ENCODE data around the gene ELK4. TPM values are rescaled to one million over a fixed set of nuclear protein-coding genes. Genes with fewer than 3 reads are reported as not detected.

The ELK4 gene
- total and polyA plus RNA-seq, 4 donors, result 11.9 to 23.9 (median 16.0) TPM

DNA sequence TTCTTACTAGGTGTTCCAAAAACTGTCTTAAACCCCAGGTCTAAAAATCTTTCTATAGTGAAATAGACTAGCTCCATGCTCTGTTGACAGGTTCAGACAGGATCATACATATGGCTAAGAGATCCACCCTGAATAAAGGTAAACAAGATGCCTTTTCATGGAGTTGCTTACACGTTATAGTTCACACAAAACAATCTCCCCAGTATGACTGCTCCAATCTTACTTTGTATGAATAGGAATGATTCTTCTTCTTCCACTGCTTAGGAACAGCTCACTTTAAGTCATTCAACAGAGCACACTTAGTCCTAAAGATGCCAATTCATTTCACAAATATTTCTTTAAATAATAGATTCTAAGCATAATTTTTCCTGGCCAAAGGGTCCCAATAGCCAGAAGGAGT lies 16.0 kb downstream of the ELK4 start:
- H3K27ac ChIP-seq (ENCODE audit: low read depth, low read length), result no peak overlapping the region
- H3K36me3 ChIP-seq (ENCODE audit: control insufficient read depth, insufficient read depth, low read length), result peaks cover 19% of the 10 kb centered on the region
- H3K9me3 ChIP-seq (ENCODE audit: control insufficient read depth, insufficient read depth, low read length), result no peaks in the 10 kb centered on the region
- DNase-seq (ENCODE audit: low read depth in 4 of 6, low spot score in 6 of 6), result no peak
- H3K27me3 ChIP-seq (ENCODE audit: control insufficient read depth, insufficient read depth, low read length), result no peaks in the 10 kb centered on the region
- WGBS (ENCODE audit: insufficient coverage), result no CpG with 5 or more reads among the region's 1 CpG
- no peak overlapping the region for H3K4me3 ChIP-seq (ENCODE audit: low read depth, low read length)
- no peaks in the 10 kb centered on the region for H3K4me1 ChIP-seq (ENCODE audit: control insufficient read depth, insufficient read depth, low read length)

DNA sequence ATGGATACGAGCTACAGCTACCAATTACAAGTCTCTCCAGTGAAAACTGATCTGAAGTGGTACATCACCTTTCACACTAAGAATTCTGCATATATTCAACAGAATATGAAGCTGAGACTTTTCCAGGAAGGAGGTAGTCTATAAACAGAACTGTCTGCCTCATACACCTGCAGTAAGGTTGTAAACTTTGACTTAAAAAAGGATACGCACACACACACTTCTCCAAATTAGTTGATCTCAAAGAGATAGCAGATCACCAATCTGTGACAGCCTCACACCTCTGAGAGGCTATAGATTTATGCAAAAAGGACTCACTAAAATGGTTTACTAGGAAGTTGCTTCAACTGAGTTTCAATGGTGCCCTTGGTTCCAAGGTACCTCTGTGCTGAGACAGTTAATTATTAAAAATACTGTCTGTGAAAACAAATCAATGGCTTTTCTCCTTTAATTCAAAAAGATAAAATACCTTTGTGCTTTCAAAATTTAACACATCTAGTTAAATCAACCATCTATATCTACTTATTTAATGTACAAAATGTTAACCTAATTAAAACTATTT lies 17.9 kb downstream of the ELK4 start:
- Histone ChIP-seq H3K27ac (ENCODE audit: low read depth, low read length) (no peak overlapping the region), H3K27me3 (ENCODE audit: control insufficient read depth, insufficient read depth, low read length) (no peaks in the 10 kb centered on the region), H3K9me3 (ENCODE audit: control insufficient read depth, insufficient read depth, low read length) (no peaks in the 10 kb centered on the region), H3K36me3 (ENCODE audit: control insufficient read depth, insufficient read depth, low read length) (peaks cover 12% of the 10 kb centered on the region), H3K4me1 (ENCODE audit: control insufficient read depth, insufficient read depth, low read length) (no peaks in the 10 kb centered on the region), H3K4me3 (ENCODE audit: low read depth, low read length) (no peak overlapping the region)
- no peak for DNase-seq (ENCODE audit: low read depth in 4 of 6, low spot score in 6 of 6)
- no CpG with 5 or more reads among the region's 2 CpGs for WGBS (ENCODE audit: insufficient coverage)

DNA sequence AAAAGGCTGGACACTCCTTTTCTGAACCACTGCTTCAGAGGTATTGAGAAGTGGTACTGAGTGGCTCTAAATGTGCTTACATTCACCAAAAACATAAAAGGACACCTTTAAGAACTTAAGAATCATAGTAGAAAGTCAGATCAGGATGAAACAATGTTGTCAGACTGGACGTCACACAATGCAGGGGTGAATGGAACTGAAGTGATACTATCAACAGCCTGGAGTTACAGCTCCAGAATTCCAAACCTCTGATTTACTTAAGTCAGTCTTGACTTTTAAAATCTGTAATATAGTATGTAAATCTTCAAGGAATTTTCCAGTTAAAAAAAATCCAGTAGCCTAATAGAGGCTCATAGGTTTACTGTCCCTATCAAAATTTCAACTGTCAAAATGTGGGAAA lies 19.3 kb downstream of the ELK4 start:
- H3K9me3 ChIP-seq (ENCODE audit: control insufficient read depth, insufficient read depth, low read length), result no peaks in the 10 kb centered on the region
- H3K27ac ChIP-seq (ENCODE audit: low read depth, low read length), result no peak overlapping the region
- no CpG with 5 or more reads among the region's 1 CpG for WGBS (ENCODE audit: insufficient coverage)

DNA sequence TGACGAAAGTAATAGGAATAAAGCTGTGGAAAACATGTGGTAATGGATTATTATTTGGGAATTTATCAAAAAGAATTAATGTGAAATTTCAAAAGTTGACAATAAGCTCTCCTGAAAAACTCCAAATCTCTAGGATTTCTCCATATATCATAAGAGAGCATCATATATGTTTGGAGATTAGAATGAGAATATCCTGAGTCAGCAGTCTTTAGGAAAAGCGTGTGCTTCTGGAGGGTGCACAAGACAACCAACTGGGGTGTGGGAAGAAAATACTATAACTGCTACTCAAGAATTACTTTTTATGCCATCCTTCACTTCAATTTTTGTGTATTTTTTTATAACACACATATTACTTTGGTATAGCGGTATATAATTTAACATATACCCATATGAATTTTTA lies 19.7 kb downstream of the ELK4 start:
- DNase-seq (ENCODE audit: low read depth in 4 of 6, low spot score in 6 of 6), result no peak
- WGBS (ENCODE audit: insufficient coverage), result no CpG with 5 or more reads among the region's 3 CpGs
- Histone ChIP-seq H3K36me3 (ENCODE audit: control insufficient read depth, insufficient read depth, low read length) (no peaks in the 10 kb centered on the region), H3K4me1 (ENCODE audit: control insufficient read depth, insufficient read depth, low read length) (no peaks in the 10 kb centered on the region), H3K4me3 (ENCODE audit: low read depth, low read length) (no peak overlapping the region), H3K27me3 (ENCODE audit: control insufficient read depth, insufficient read depth, low read length) (no peaks in the 10 kb centered on the region), H3K27ac (ENCODE audit: low read depth, low read length) (no peak overlapping the region), H3K9me3 (ENCODE audit: control insufficient read depth, insufficient read depth, low read length) (no peaks in the 10 kb centered on the region)

More for the DNA sequence above, 19.3 kb downstream of the ELK4 start:
- DNase-seq (ENCODE audit: low read depth in 4 of 6, low spot score in 6 of 6), result no peak
- H3K4me1 ChIP-seq (ENCODE audit: control insufficient read depth, insufficient read depth, low read length), result no peaks in the 10 kb centered on the region
- peaks cover 1% of the 10 kb centered on the region for H3K36me3 ChIP-seq (ENCODE audit: control insufficient read depth, insufficient read depth, low read length)
- no peak overlapping the region for H3K4me3 ChIP-seq (ENCODE audit: low read depth, low read length)
- H3K27me3 ChIP-seq (ENCODE audit: control insufficient read depth, insufficient read depth, low read length), result no peaks in the 10 kb centered on the region

DNA sequence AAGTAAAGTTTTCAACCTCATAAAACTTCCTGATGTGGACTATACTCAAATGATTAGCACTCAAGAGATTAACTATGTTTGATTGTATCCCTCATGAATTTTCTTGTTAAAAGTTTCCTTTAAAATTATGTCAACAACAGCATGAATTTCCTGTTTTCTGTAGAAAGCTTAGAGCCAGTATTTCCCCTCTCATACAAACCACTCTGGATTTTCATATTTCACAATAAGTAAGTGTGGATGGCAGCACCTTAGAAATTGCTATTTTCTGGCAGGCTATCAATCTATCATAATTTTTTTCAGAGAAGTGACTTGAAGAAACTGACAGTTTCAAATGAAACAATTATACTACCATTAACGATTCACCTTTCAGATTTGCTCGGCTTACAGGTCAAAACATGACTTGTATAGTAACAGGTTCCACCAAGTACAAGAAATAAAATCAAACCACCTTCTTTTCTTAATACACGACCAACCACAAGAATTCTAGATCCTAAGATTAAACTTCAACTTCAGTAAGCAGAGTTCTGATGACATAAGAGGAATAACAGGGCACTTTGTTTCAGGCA lies 20.8 kb downstream of the ELK4 start:
- Histone ChIP-seq H3K27ac (ENCODE audit: low read depth, low read length) (no peak overlapping the region), H3K27me3 (ENCODE audit: control insufficient read depth, insufficient read depth, low read length) (no peaks in the 10 kb centered on the region), H3K36me3 (ENCODE audit: control insufficient read depth, insufficient read depth, low read length) (no peaks in the 10 kb centered on the region), H3K4me3 (ENCODE audit: low read depth, low read length) (no peak overlapping the region), H3K9me3 (ENCODE audit: control insufficient read depth, insufficient read depth, low read length) (no peaks in the 10 kb centered on the region), H3K4me1 (ENCODE audit: control insufficient read depth, insufficient read depth, low read length) (no peaks in the 10 kb centered on the region)
- no peak for DNase-seq (ENCODE audit: low read depth in 4 of 6, low spot score in 6 of 6)
- WGBS (ENCODE audit: insufficient coverage), result 83% methylated on average over 1 of the region's 3 CpGs

DNA sequence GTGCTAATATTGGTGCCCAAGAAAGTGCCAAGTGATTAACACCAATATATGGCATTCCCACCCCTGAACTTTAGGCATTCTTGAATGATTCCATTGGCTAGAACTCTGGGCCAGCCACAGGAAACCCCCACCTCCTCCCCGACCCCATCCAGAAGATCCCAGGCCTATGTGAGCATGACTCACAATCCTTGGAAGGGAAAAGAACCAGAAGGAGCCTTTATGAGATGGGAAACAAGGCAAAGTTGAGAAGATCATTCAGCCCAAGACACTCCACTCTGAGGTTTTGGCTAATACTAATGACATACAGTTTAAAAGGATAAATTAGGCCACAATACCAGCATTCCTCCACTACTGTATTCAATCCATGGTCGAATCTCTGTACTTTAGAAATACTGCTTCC lies 21.8 kb downstream of the ELK4 start:
- no CpG with 5 or more reads among the region's 2 CpGs for WGBS (ENCODE audit: insufficient coverage)
- no peaks in the 10 kb centered on the region for H3K27me3 ChIP-seq (ENCODE audit: control insufficient read depth, insufficient read depth, low read length)
- no peak overlapping the region for H3K27ac ChIP-seq (ENCODE audit: low read depth, low read length)
- no peaks in the 10 kb centered on the region for H3K4me1 ChIP-seq (ENCODE audit: control insufficient read depth, insufficient read depth, low read length)
- DNase-seq (ENCODE audit: low read depth in 4 of 6, low spot score in 6 of 6), result no peak
- no peak overlapping the region for H3K4me3 ChIP-seq (ENCODE audit: low read depth, low read length)
- H3K36me3 ChIP-seq (ENCODE audit: control insufficient read depth, insufficient read depth, low read length), result no peaks in the 10 kb centered on the region
- no peaks in the 10 kb centered on the region for H3K9me3 ChIP-seq (ENCODE audit: control insufficient read depth, insufficient read depth, low read length)

DNA sequence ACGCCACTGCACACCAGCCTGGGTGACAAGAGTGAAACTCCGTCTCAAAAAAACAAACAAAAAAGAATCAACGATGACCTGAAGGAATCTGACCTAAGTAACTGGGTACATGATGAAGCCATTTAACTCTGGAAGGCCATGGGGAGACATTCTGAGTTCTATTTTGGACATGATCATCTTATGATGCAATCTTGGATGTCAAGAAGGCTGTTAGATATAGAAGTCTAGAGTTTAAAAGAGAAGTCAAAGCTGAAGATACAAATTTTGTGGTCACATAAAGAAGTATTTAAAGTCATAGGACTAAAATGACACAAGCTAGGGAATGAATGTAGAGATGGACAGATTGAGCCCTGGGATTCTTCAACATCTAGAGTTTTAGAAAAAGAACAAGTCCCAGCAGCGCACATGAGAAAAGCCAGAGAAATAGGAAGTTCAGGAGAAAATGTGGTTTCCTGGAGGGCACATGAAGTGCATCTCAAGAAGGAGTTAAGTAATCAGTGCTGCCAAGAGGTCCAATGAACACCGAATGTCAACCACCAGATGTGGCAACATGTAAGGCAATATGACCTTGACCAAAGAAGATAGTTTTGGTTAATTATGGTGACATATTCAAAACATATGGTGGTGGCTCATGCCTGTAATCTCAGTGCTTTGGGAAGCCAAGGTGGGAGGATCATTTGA lies 26.8 kb downstream of the ELK4 start:
- 96% methylated on average over 5 of the region's 5 CpGs for WGBS (ENCODE audit: insufficient coverage)
- no peak overlapping the region for H3K4me3 ChIP-seq (ENCODE audit: low read depth, low read length)
- peaks cover 6% of the 10 kb centered on the region for H3K36me3 ChIP-seq (ENCODE audit: control insufficient read depth, insufficient read depth, low read length)
- H3K4me1 ChIP-seq (ENCODE audit: control insufficient read depth, insufficient read depth, low read length), result peaks cover 3% of the 10 kb centered on the region
- no peaks in the 10 kb centered on the region for H3K27me3 ChIP-seq (ENCODE audit: control insufficient read depth, insufficient read depth, low read length)
- no peaks in the 10 kb centered on the region for H3K9me3 ChIP-seq (ENCODE audit: control insufficient read depth, insufficient read depth, low read length)
- no peak for DNase-seq (ENCODE audit: low read depth in 4 of 6, low spot score in 6 of 6)
- no peak overlapping the region for H3K27ac ChIP-seq (ENCODE audit: low read depth, low read length)

DNA sequence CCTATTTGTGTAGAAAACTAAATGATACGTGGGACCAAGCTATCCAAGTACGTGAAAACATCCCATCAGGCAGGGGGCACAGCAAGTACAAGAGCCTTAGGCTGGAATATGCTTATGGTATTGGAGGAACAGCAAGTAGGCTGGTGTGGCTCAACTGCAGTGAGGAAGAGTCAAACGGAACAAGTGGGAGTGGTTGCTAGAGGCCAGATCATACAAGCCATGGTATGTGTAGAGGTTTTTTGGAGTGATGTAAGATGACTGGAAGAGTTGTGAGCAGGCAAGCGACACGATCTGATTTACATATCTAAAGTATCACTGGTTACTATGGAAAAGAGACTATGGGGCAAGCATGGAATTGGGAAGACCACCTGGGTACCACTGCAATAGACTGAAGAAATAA lies 27.8 kb downstream of the ELK4 start:
- Histone ChIP-seq H3K27me3 (ENCODE audit: control insufficient read depth, insufficient read depth, low read length) (no peaks in the 10 kb centered on the region), H3K36me3 (ENCODE audit: control insufficient read depth, insufficient read depth, low read length) (peaks cover 6% of the 10 kb centered on the region)
- WGBS (ENCODE audit: insufficient coverage), result 100% methylated on average over 5 of the region's 5 CpGs

DNA sequence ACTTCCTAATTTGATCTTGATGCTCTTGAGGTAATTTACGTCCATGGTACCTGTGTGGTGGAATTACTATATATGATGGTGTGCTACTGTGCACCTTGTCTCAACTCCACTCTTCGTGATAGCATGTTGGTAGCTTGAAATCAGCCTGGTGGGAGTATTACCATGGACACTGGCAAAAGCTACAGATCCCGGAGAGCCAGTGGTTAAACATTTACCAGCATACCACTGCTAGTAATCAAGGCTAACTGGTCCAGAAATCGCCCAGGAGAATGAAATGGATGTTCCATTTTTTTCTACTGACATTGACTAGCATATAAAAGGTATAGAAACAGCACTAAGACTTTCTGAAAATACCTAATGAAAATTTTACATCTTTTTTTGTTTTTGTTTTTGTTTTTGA lies 30.6 kb downstream of the ELK4 start:
- WGBS (ENCODE audit: insufficient coverage), result no CpG with 5 or more reads among the region's 4 CpGs
- H3K9me3 ChIP-seq (ENCODE audit: control insufficient read depth, insufficient read depth, low read length), result no peaks in the 10 kb centered on the region
- H3K27ac ChIP-seq (ENCODE audit: low read depth, low read length), result no peak overlapping the region
- peaks cover 26% of the 10 kb centered on the region for H3K4me1 ChIP-seq (ENCODE audit: control insufficient read depth, insufficient read depth, low read length)
- H3K36me3 ChIP-seq (ENCODE audit: control insufficient read depth, insufficient read depth, low read length), result peaks cover 13% of the 10 kb centered on the region
- H3K27me3 ChIP-seq (ENCODE audit: control insufficient read depth, insufficient read depth, low read length), result no peaks in the 10 kb centered on the region
- H3K4me3 ChIP-seq (ENCODE audit: low read depth, low read length), result no peak overlapping the region
- DNase-seq (ENCODE audit: low read depth in 4 of 6, low spot score in 6 of 6), result no peak

More for the DNA sequence above, 27.8 kb downstream of the ELK4 start:
- Histone ChIP-seq H3K4me3 (ENCODE audit: low read depth, low read length) (no peak overlapping the region), H3K9me3 (ENCODE audit: control insufficient read depth, insufficient read depth, low read length) (no peaks in the 10 kb centered on the region), H3K27ac (ENCODE audit: low read depth, low read length) (no peak overlapping the region), H3K4me1 (ENCODE audit: control insufficient read depth, insufficient read depth, low read length) (peaks cover 11% of the 10 kb centered on the region)
- no peak for DNase-seq (ENCODE audit: low read depth in 4 of 6, low spot score in 6 of 6)

DNA sequence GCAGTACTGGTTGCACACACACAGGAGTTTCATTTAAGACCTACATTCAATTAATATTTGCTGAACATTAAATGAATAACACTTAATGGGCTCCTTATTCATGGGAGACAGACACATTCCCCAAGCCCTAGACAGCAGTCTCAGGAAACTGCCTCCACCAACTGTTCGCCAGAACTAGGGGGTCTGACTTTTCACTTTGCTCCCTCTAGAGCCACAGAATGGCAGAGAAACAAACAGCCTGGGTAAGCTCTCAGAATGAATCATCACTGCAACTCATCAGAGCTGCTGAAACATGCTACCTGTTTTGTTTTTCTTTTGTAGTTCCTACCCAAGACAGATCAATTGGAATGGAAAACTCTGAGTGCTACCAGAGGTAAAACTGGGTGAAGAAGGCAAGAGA lies 31.7 kb downstream of the ELK4 start:
- peak in 1 of 6 donors; percentile 32 for DNase-seq (ENCODE audit: low read depth in 4 of 6, low spot score in 6 of 6)
- Histone ChIP-seq H3K27me3 (ENCODE audit: control insufficient read depth, insufficient read depth, low read length) (no peaks in the 10 kb centered on the region), H3K4me1 (ENCODE audit: control insufficient read depth, insufficient read depth, low read length) (peaks cover 26% of the 10 kb centered on the region), H3K36me3 (ENCODE audit: control insufficient read depth, insufficient read depth, low read length) (peaks cover 16% of the 10 kb centered on the region), H3K27ac (ENCODE audit: low read depth, low read length) (peak overlapping the region; percentile 88), H3K4me3 (ENCODE audit: low read depth, low read length) (no peak overlapping the region), H3K9me3 (ENCODE audit: control insufficient read depth, insufficient read depth, low read length) (no peaks in the 10 kb centered on the region)
- WGBS (ENCODE audit: insufficient coverage), result no CpG with 5 or more reads among the region's 1 CpG
